GM12878 (cell line): Measurements from ENCODE around the gene CEP131. TPM values are rescaled to one million over a fixed set of nuclear protein-coding genes. Genes with fewer than 3 reads are reported as not detected.

Experiments
- ATAC-seq: fragments of 200-7000 bp; cut with Tn5 transposase; 3 replicates; pipeline ENCODE4 v1.9.1; 2020; ENCODE audit warnings: mild to moderate bottlenecking, moderate library complexity
- BruUV-seq: library from RNA; stranded (reverse); fragments of 400-500 nt; replicated peaks from 2 replicates; lab custom pipeline; 2021; lab: Mats Ljungman, UMichigan
- CTCF ChIA-PET: fragments of 300-600 bp; sonication (Branson Sonifier 250); formaldehyde crosslinking; extraction: SDS; loops from one replicate; lab custom pipeline; 2021; ENCODE audit warnings: inconsistent platforms; lab: Yijun Ruan, JAX
- POLR2A ChIA-PET: fragments of 350-600 bp; formaldehyde crosslinking; extraction: SDS; loops from one replicate; lab custom pipeline; 2021; ENCODE audit warnings: inconsistent platforms; lab: Charles Lee
- RAD21 ChIA-PET: fragments of 300-600 bp; sonication (Branson Sonifier 250); formaldehyde crosslinking; loops from one replicate; lab custom pipeline; 2023; ENCODE audit warnings: antibody characterized with exemption; ENCODE audit not compliant: unreplicated experiment; lab: Charles Lee
- SMC1A ChIA-PET: fragments of 300-600 bp; sonication (Branson Sonifier 250); formaldehyde crosslinking; loops from one replicate; lab custom pipeline; 2023; ENCODE audit not compliant: unreplicated experiment, uncharacterized antibody; lab: Charles Lee
- DNase-seq: peaks from one replicate; pipeline ENCODE4 v3.0.0-alpha.2; 2011; ENCODE audit warnings: low read depth, low spot score
- FAIRE-seq: peaks from 3 replicates; lab custom pipeline; 2011; peaks lifted over from hg19 to GRCh38; lab: Jason Lieb, UNC
- H2AFZ ChIP-seq: 2 replicates; pipeline ENCODE4 v1.6.0; 2011; ENCODE audit warnings: low read depth, low read length, control low read depth; ENCODE audit not compliant: control insufficient read depth
- H3K27ac ChIP-seq: 2 replicates; pipeline ENCODE4 v1.5.1; 2011; ENCODE audit warnings: control low read depth; ENCODE audit not compliant: control insufficient read depth, insufficient read depth
- H3K27me3 ChIP-seq, 2 experiments: replicated peaks in 1 of 2; 2 replicates each; pipeline versions ENCODE4 v1.6.0 to v1.6.1; 2011; ENCODE audit warnings: low read length in 1 of 2; ENCODE audit not compliant: control insufficient read depth in 2 of 2, insufficient read depth in 2 of 2
- H3K36me3 ChIP-seq, 2 experiments: 2 replicates each; pipeline ENCODE4 v1.5.1; 2011; ENCODE audit warnings: low read length in 1 of 2; ENCODE audit not compliant: control insufficient read depth in 2 of 2, insufficient read depth in 2 of 2
- H3K4me1 ChIP-seq: 2 replicates; pipeline ENCODE4 v1.6.1; 2011; ENCODE audit warnings: mild to moderate bottlenecking, low read length, moderate library complexity, mixed read lengths; ENCODE audit not compliant: control insufficient read depth, insufficient read depth
- H3K4me2 ChIP-seq: 2 replicates; pipeline ENCODE4 v1.6.0; 2011; ENCODE audit warnings: control low read depth; ENCODE audit not compliant: control insufficient read depth, insufficient read depth
- H3K4me3 ChIP-seq: fragments of 200-600 bp; sonication (generic); 2 replicates; pipeline ENCODE4 v1.5.1; 2016
- H3K79me2 ChIP-seq: 2 replicates; pipeline ENCODE4 v1.6.0; 2011; ENCODE audit warnings: low read length; ENCODE audit not compliant: control insufficient read depth, insufficient read depth
- H3K9ac ChIP-seq: 2 replicates; pipeline ENCODE4 v1.8.0; 2011; ENCODE audit warnings: low read length, control low read depth, mixed read lengths; ENCODE audit not compliant: control insufficient read depth, insufficient read depth
- H3K9me3 ChIP-seq: replicated peaks from 3 replicates; pipeline ENCODE4 v1.5.1; 2011; ENCODE audit warnings: mild to moderate bottlenecking, low read length; ENCODE audit not compliant: control insufficient read depth, insufficient read depth
- H4K20me1 ChIP-seq: 2 replicates; pipeline ENCODE4 v1.6.0; 2011; ENCODE audit not compliant: control insufficient read depth, insufficient read depth
- ASH2L ChIP-seq: fragments of 300-600, 200-600 bp; sonication (generic); IDR thresholded peaks from 2 replicates; pipeline ENCODE4 v1.6.1; 2017; ENCODE audit warnings: low read depth, mild to moderate bottlenecking, borderline replicate concordance
- BCL11A ChIP-seq: IDR thresholded peaks from 2 replicates; pipeline ENCODE4 v1.6.1; 2011; ENCODE audit warnings: low read depth, low read length
- CBFB ChIP-seq: IDR thresholded peaks from 2 replicates; pipeline ENCODE4 v1.6.1; 2016; ENCODE audit warnings: antibody characterized with exemption, low read depth
- FOS ChIP-seq: IDR thresholded peaks from 3 replicates; pipeline ENCODE4 v1.6.1; 2011; ENCODE audit warnings: borderline replicate concordance; ENCODE audit not compliant: insufficient read length; ENCODE audit errors: extremely low read depth
- JUND ChIP-seq: IDR thresholded peaks from 2 replicates; pipeline ENCODE4 v1.6.1; 2012; ENCODE audit warnings: low read depth, mild to moderate bottlenecking, low read length, improper control_type of control experiment, moderate library complexity
- MYB ChIP-seq: fragments of 150-350 bp; IDR thresholded peaks from 2 replicates; pipeline ENCODE4 v1.6.1; 2014; ENCODE audit warnings: mild to moderate bottlenecking, low read depth, low read length, borderline replicate concordance
- MYC ChIP-seq: IDR thresholded peaks from 2 replicates; pipeline ENCODE4 v1.6.1; 2011; ENCODE audit warnings: mild to moderate bottlenecking, low read length, moderate library complexity, inconsistent platforms; ENCODE audit not compliant: insufficient read depth, insufficient replicate concordance, insufficient read length, severe bottlenecking
- NFXL1 ChIP-seq: fragments of 450-650 bp; IDR thresholded peaks from 2 replicates; pipeline ENCODE4 v1.6.1; 2017; ENCODE audit warnings: antibody characterized with exemption, mild to moderate bottlenecking, borderline replicate concordance
- NFYB ChIP-seq: IDR thresholded peaks from 2 replicates; pipeline ENCODE4 v1.6.1; 2011; ENCODE audit warnings: low read depth, mild to moderate bottlenecking, low read length, improper control_type of control experiment, moderate library complexity; ENCODE audit not compliant: insufficient read depth
- SIN3A ChIP-seq: IDR thresholded peaks from 2 replicates; pipeline ENCODE4 v1.6.1; 2012; ENCODE audit warnings: low read depth, low read length, improper control_type of control experiment
- ZNF207 ChIP-seq: fragments of 450-650 bp; IDR thresholded peaks from 2 replicates; pipeline ENCODE4 v1.6.1; 2014; ENCODE audit warnings: antibody characterized with exemption, mild to moderate bottlenecking, borderline replicate concordance
- WGBS: methylation state at CpG from one replicate; pipeline ENCODE4 v1.1.6; 2016; ENCODE audit warnings: low lambda C conversion rate; ENCODE audit not compliant: insufficient replicate concordance, insufficient coverage; ENCODE audit errors: missing lambda C conversion rate; 5-methylcytosine and 5-hydroxymethylcytosine counted together
- in situ Hi-C: fragments of 300-500 bp; cut with MboI; formaldehyde crosslinking; loops from 9 replicates; pipeline ENCODE4 v1.14.3; 2018; ENCODE audit warnings: mixed read lengths
- intact Hi-C: fragments of 100-400 bp; cut with micrococcal nuclease; formaldehyde crosslinking; loops from one replicate; pipeline ENCODE4 v1.14.2; 2022; ENCODE audit not compliant: unreplicated experiment
- polyA plus RNA-seq, 11 experiments: library from polyadenylated mRNA; depleted of rRNA in 4 of 11; unstranded in 6 of 11; stranded (reverse) in 5 of 11; fragments of >200 nt; fragmentation: Nextera tagmentation in 4 of 11; fragmentation: Illumina TruSeq in 1 of 11; extraction: Ambion mirVana in 4 of 11; extraction: Trizol in 1 of 11; gene quantifications; 1 replicate in 1 of 11; 2 replicates in 10 of 11; pipeline versions ENCODE4 v1.2.1 to v1.2.3, GENCODE V29; 2011 to 2016; ENCODE audit warnings: inconsistent platforms in 2 of 11, missing spikeins in 2 of 11, low read depth in 1 of 11
- total RNA-seq, 4 experiments: library from RNA; depleted of rRNA in 3 of 4; stranded (reverse); fragments of >200 nt in 3 of 4; fragmentation: Illumina TruSeq in 1 of 4; extraction: Trizol in 1 of 4; gene quantifications; 2 replicates each; pipeline versions ENCODE4 v1.2.1 to v1.2.3, GENCODE V29; 2013 to 2021
- TF ChIP-seq, protein P1 (sequence below), 3 experiments: IDR thresholded peaks in 2 of 3; conservative IDR thresholded peaks in 1 of 3; 2 replicates each; pipeline ENCODE4 v1.5.1; 2011; ENCODE audit warnings: low read depth in 3 of 3, low read length in 3 of 3, mild to moderate bottlenecking in 3 of 3, control low read depth in 2 of 3, moderate library complexity in 2 of 3, inconsistent platforms in 1 of 3, mixed read lengths in 1 of 3; ENCODE audit not compliant: control insufficient read depth in 2 of 3, insufficient read depth in 1 of 3; ENCODE audit errors: extremely low read depth in 1 of 3
- TF ChIP-seq, protein P2 (sequence below): fragments of 450-650 bp; IDR thresholded peaks from 2 replicates; pipeline ENCODE4 v1.6.1; 2017; ENCODE audit warnings: borderline replicate concordance

The CEP131 gene
- total and polyA plus RNA-seq, 10 of the 15 experiments (the other 5 are each of a cell fraction or from before 2014, with no cell fraction given) = 0.05 to 17.3 (median 6.7) TPM

DNA sequence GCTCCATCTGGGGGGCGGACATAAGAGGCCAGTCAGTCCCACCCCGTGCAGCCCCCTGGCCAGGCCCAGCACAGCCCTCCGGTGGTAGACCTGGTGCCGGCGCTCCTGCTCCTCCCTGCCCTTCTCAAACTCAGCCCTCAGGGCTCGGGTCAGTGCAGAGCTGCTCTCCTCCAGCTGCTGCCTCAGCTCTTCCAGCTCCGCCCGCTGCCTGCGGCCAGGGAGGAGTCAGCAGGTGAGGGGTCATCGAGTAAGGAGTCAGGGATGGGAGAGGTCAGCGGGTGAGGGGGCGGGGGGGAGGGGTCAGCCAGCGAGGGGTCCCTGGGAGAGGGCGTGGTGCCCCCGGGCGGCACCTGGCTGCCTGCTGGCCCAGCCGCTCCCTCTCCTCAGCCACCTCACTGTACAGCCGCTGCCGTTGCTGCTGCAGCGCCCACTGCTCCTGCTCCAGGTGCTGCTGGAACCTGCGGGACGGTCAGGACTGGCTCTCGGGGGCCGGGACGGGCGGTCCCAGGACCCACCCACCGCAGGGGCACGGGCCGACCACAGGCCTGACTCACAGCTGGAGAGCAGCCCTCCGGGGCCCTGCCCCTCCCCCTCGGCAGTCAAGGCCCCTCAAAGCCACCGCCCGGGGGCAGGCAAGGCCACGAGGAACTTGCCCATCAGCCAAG, 30.2 kb downstream of the CEP131 start:
- H4K20me1 ChIP-seq = no peaks in the 10 kb centered on the region
- no peak overlapping the region for H3K4me2 ChIP-seq
- intact Hi-C loops (no loop called here), in situ Hi-C loops (no loop called here)
- RAD21 ChIA-PET = no interaction called here
- CTCF ChIA-PET = no interaction called here
- H3K79me2 ChIP-seq = no peaks in the 10 kb centered on the region
- H2AFZ ChIP-seq = no peak overlapping the region
- POLR2A ChIA-PET = no interaction called here
- no peak overlapping the region for H3K27ac ChIP-seq
- SMC1A ChIA-PET = no interaction called here
- no peaks in the 10 kb centered on the region for H3K27me3 ChIP-seq
- ATAC-seq = no peak
- peaks cover 3% of the 10 kb centered on the region; the same call in 1 of the 2 replicates for H3K4me1 ChIP-seq
- no peaks in the 10 kb centered on the region for H3K9me3 ChIP-seq
- no peak overlapping the region for H3K9ac ChIP-seq
- no peak for FAIRE-seq
- H3K4me3 ChIP-seq = no peak overlapping the region
- no peak for TF ChIP-seq ASH2L
- no peak for TF ChIP-seq CBFB
- TF ChIP-seq JUND = no peak
- TF ChIP-seq BCL11A = no peak
- no peak for TF ChIP-seq SIN3A
- DNase-seq = no peak
- BruUV-seq = no TSS peak
- WGBS = 92% methylated on average over 23 of the region's 34 CpGs
- H3K36me3 ChIP-seq = peaks cover 0 to 5% of the 10 kb centered on the region in 2 experiments; a peak in 2 of 4 replicates

DNA sequence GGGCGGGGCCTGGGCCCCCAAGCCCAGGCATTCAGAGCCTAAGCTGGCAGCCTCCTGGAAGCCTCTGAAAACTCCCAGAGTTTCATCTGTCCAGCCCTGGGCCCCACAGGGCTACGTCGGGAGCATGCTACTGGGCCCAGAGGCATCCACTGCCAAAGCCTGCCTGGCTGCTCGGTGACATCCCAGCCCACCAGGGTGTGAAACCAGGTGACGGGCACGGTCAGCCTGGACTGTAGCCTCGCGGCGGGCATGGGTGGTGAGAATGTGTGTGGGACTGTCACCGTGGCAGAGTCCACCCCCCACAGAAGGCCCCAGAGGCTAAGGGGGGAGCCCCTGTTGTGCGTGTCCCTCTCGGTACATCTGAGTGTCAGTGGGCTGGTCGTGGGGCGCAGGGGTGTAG, 31.1 kb downstream of the CEP131 start:
- H3K4me3 ChIP-seq = no peak overlapping the region
- H3K9me3 ChIP-seq = no peaks in the 10 kb centered on the region
- no peaks in the 10 kb centered on the region for H4K20me1 ChIP-seq
- no peaks in the 10 kb centered on the region for H3K27me3 ChIP-seq
- ATAC-seq (no peak), DNase-seq (no peak), FAIRE-seq (no peak)
- ChIA-PET SMC1A (no interaction called here), CTCF (no interaction called here), RAD21 (no interaction called here), POLR2A (no interaction called here)
- H3K9ac ChIP-seq = no peak overlapping the region
- H3K27ac ChIP-seq = no peak overlapping the region
- H2AFZ ChIP-seq = no peak overlapping the region
- intact Hi-C loops = no loop called here
- no peaks in the 10 kb centered on the region for H3K79me2 ChIP-seq
- H3K4me1 ChIP-seq = peaks cover 3% of the 10 kb centered on the region; the same call in 1 of the 2 replicates
- TF ChIP-seq NFYB (no peak), ZNF207 (no peak), FOS (no peak), MYC (no peak), MYB (no peak), NFXL1 (no peak)
- TF ChIP-seq, protein P1, sequence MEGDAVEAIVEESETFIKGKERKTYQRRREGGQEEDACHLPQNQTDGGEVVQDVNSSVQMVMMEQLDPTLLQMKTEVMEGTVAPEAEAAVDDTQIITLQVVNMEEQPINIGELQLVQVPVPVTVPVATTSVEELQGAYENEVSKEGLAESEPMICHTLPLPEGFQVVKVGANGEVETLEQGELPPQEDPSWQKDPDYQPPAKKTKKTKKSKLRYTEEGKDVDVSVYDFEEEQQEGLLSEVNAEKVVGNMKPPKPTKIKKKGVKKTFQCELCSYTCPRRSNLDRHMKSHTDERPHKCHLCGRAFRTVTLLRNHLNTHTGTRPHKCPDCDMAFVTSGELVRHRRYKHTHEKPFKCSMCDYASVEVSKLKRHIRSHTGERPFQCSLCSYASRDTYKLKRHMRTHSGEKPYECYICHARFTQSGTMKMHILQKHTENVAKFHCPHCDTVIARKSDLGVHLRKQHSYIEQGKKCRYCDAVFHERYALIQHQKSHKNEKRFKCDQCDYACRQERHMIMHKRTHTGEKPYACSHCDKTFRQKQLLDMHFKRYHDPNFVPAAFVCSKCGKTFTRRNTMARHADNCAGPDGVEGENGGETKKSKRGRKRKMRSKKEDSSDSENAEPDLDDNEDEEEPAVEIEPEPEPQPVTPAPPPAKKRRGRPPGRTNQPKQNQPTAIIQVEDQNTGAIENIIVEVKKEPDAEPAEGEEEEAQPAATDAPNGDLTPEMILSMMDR (IDR thresholded peaks at IDR 0.05 in 2 of 3, conservative IDR thresholded peaks at IDR 0.05 in 1 of 3; ENCODE audit: control insufficient read depth in 2 of 3, extremely low read depth in 1 of 3, insufficient read depth in 1 of 3, low read depth in 3 of 3, low read length in 3 of 3) = no peak
- TF ChIP-seq, protein P2, sequence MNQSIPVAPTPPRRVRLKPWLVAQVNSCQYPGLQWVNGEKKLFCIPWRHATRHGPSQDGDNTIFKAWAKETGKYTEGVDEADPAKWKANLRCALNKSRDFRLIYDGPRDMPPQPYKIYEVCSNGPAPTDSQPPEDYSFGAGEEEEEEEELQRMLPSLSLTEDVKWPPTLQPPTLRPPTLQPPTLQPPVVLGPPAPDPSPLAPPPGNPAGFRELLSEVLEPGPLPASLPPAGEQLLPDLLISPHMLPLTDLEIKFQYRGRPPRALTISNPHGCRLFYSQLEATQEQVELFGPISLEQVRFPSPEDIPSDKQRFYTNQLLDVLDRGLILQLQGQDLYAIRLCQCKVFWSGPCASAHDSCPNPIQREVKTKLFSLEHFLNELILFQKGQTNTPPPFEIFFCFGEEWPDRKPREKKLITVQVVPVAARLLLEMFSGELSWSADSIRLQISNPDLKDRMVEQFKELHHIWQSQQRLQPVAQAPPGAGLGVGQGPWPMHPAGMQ = no peak
- in situ Hi-C loops = no loop called here
- no TSS peak for BruUV-seq
- no peak overlapping the region for H3K4me2 ChIP-seq
- peaks cover 0 to 5% of the 10 kb centered on the region in 2 experiments; a peak in 2 of 4 replicates for H3K36me3 ChIP-seq
- WGBS = 87% methylated on average over 14 of the region's 14 CpGs
